HG02870 (cell line): ENCODE data around the gene RHOA.
A peak's percentile ranks its signal among the peaks of the same experiment; 100 is the strongest.

Experiments
- ATAC-seq: cut with Tn5 transposase; IDR thresholded peaks from one replicate; pipeline ENCODE4 v1.9.1; 2021; ENCODE audit warnings: mild to moderate bottlenecking, moderate library complexity; ENCODE audit not compliant: unreplicated experiment

Gene RHOA

GRCh38 chr3:49411968-49412631 lies at the start of gene RHOA, which contains the start of gene TCTA:
TSS of gene RHOA (minus strand) at chr3:49411976. CDS start at chr3:49375589, 36,387 bp downstream.
TSS of gene TCTA (plus strand) at chr3:49412423. CDS start at chr3:49412427, 4 bp downstream.
- ATAC-seq = peak; percentile 82

GRCh38 chr3:49460956-49461355 lies 49.2 kb upstream of the RHOA start:
- ATAC-seq = no peak

- no peak for ATAC-seq
These were observed 48.6 kb upstream of the RHOA start for GRCh38 chr3:49460188-49460890.

GRCh38 chr3:49456466-49456865 lies 44.7 kb upstream of the RHOA start:
- no peak for ATAC-seq

GRCh38 chr3:49454898-49455681 lies 43.3 kb upstream of the RHOA start:
- no peak for ATAC-seq

GRCh38 chr3:49454458-49454857 lies 42.7 kb upstream of the RHOA start:
- ATAC-seq = no peak

GRCh38 chr3:49453621-49454020 lies 41.8 kb upstream of the RHOA start:
- no peak for ATAC-seq

GRCh38 chr3:49445391-49445790 lies 33.6 kb upstream of the RHOA start:
- ATAC-seq = no peak

GRCh38 chr3:49434731-49435130 lies 23.0 kb upstream of the RHOA start:
- no peak for ATAC-seq

GRCh38 chr3:49428752-49429080 lies 16.9 kb upstream of the RHOA start:
- ATAC-seq = no peak

GRCh38 chr3:49427586-49427985 lies 15.8 kb upstream of the RHOA start:
- ATAC-seq = no peak

- ATAC-seq = no peak
These were observed 13.0 kb upstream of the RHOA start for GRCh38 chr3:49424816-49425215.

GRCh38 chr3:49422379-49423248 lies 10.8 kb upstream of the RHOA start, which contains the start of gene AMT:
TSS of gene AMT (minus strand) at chr3:49422473. CDS start at chr3:49422450, 23 bp downstream.
- no peak for ATAC-seq

- no peak for ATAC-seq
These were observed 10.2 kb upstream of the RHOA start for GRCh38 chr3:49421890-49422378.

GRCh38 chr3:49417516-49418120 lies 5.8 kb upstream of the RHOA start:
- ATAC-seq = no peak

- ATAC-seq = no peak
These were observed 5.1 kb upstream of the RHOA start for GRCh38 chr3:49416867-49417266.

- no peak for ATAC-seq
These were observed 4.3 kb upstream of the RHOA start for GRCh38 chr3:49415931-49416601.

GRCh38 chr3:49414753-49415152 lies 3.0 kb upstream of the RHOA start:
- ATAC-seq = no peak

- ATAC-seq = no peak
These were observed 1.6 kb upstream of the RHOA start for GRCh38 chr3:49413338-49413734.
